Breast epithelium (tissue), 3 donors: Measurements from ENCODE around the gene LMX1B.

ENCODE experiments used
- CTCF ChIP-seq, 3 donors: fragments of 450-650 bp; IDR thresholded peaks; one replicate each; pipeline ENCODE4 v1.5.1; 2016 to 2017; ENCODE audit warnings: antibody characterized with exemption in 3 of 3, mild to moderate bottlenecking in 3 of 3, moderate library complexity in 3 of 3
- POLR2A ChIP-seq: fragments of 450-650 bp; IDR thresholded peaks from one replicate; pipeline ENCODE4 v1.6.1; 2016; ENCODE audit warnings: antibody characterized with exemption, mild to moderate bottlenecking, moderate library complexity

GRCh38 chr9:126639318-126640000 is 25.7 kb downstream of the LMX1B start:
- TF ChIP-seq CTCF (IDR thresholded peaks at IDR 0.05) (no peak), POLR2A (no peak)
